Measurements from ENCODE around the gene AUP1. TPM values are rescaled to one million over a fixed set of nuclear protein-coding genes. Genes with fewer than 3 reads are reported as not detected.
A peak's percentile ranks its signal among the peaks of the same experiment; 100 is the strongest.

AUP1 gene
- total and polyA plus RNA-seq, 2 of the 8 experiments (the other 6 are each of a cell fraction or from before 2014, with no cell fraction given) = 83.4 to 121 TPM

DNA sequence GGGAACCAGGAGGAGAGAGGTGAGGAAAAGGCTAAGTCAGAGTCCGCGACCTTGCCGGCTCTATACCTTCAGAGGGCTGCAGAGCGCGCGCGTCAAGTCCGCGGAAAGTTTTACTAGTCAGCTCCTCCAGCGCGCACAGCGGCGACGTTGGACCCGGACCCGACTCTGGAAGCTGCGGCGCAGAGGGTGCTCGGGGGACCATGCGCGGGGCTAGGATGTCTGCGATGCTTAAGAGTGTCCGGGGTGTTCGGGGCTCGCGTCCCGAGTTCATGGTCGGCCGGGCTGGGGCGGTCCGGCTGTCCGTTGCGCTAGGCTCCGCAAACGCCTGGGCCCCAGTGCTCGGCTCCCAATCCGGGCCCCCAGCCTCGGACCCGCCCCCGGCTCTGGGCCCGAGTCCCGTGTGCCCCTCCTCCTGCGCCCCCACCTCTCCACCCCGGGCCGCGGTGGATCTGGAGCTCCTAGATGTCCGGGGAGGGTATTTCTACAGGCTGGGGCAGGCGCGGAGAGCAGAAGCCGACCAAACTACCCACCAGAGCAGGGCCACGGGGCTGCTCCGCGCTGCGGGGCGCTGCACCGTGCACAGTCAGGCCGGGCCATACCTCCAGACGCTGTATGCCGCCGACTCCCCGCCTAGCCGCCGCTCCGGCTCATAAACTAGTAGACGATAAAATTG, 30.1 kb downstream of the AUP1 start, which contains the start of gene LBX2:
TSS of gene LBX2 (minus strand) at position 337 of the 673 bp plus-strand sequence. CDS start at position 271, 66 bp downstream.
- H2AFZ ChIP-seq (ENCODE audit: low read length) = peak within 1 kb of the TSS; percentile 47
- H3K9ac ChIP-seq (replicated peaks in 1 of 4; ENCODE audit: extremely low read depth in 1 of 4, low read depth in 3 of 4, low read length in 3 of 4) = no peak within 1 kb of the TSS
- no peak within 1 kb of the TSS for H3K4ac ChIP-seq (replicated peaks; ENCODE audit: insufficient read length, low read depth, low read length)
- peak within 1 kb of the TSS; percentile 20 to 57 (median 46); a peak in 7 of 8 replicates for H3K4me3 ChIP-seq (ENCODE audit: extremely low read depth in 1 of 4, insufficient read depth in 2 of 4, low read depth in 3 of 4, low read length in 4 of 4)
- H3K36me3 ChIP-seq (ENCODE audit: control insufficient read depth in 2 of 4, insufficient read depth in 4 of 4, low read length in 3 of 4) = no peaks in the 10 kb centered on the region
- TF ChIP-seq NRF1 (IDR thresholded peaks at IDR 0.05; ENCODE audit: low read depth, low read length) (no peak), SUZ12 (IDR thresholded peaks at IDR 0.05; ENCODE audit: low read length) (peak; percentile 75), RNF2 (IDR thresholded peaks at IDR 0.05; ENCODE audit: borderline replicate concordance, low read depth, low read length, missing control alignments, poor library complexity, severe bottlenecking) (peak; percentile 61), EZH2 (IDR thresholded peaks at IDR 0.05; ENCODE audit: low read depth, low read length, severe bottlenecking) (peak; percentile 94), YY1 (IDR thresholded peaks at IDR 0.05; ENCODE audit: low read depth, low read length) (no peak)
- H2BK15ac ChIP-seq (ENCODE audit: low read length) = 0 out of 2 replicates have a peak within 1 kb of the TSS, but pooled peaks have one; percentile 72
- no peaks in the 10 kb centered on the region for H3K79me1 ChIP-seq (ENCODE audit: low read depth, low read length)
- no peak for DNase-seq (ENCODE audit: low read depth in 1 of 2, low spot score in 2 of 2)
- H3K27me3 ChIP-seq (replicated peaks in 1 of 4; ENCODE audit: control insufficient read depth in 3 of 4, extremely low read depth in 1 of 4, insufficient read depth in 3 of 4, low read length in 3 of 4) = peaks cover 82 to 95% (median 94%) of the 10 kb centered on the region in 4 experiments
- H3K14ac ChIP-seq (ENCODE audit: insufficient read length) = no peak within 1 kb of the TSS
- peak within 1 kb of the TSS; percentile 62 for H4K91ac ChIP-seq (replicated peaks; ENCODE audit: insufficient read length, low read length)
- peak within 1 kb of the TSS; percentile 94; the same call in 1 of the 2 replicates for H2BK12ac ChIP-seq (ENCODE audit: low read depth, low read length)
- H3K27ac ChIP-seq (ENCODE audit: low read depth, low read length) = no peak within 1 kb of the TSS
- no peak within 1 kb of the TSS for H2BK5ac ChIP-seq (ENCODE audit: low read depth, low read length)
- H2BK120ac ChIP-seq (replicated peaks; ENCODE audit: low read depth, low read length) = no peak within 1 kb of the TSS
- no peak within 1 kb of the TSS for H2AK5ac ChIP-seq (ENCODE audit: low read depth, low read length)
- peaks cover 0 to 14% of the 10 kb centered on the region in 2 experiments for H4K20me1 ChIP-seq (replicated peaks in 1 of 2; ENCODE audit: control insufficient read depth in 1 of 2, insufficient read depth in 2 of 2, low read length in 2 of 2)
- H3K4me1 ChIP-seq (replicated peaks in 1 of 4; ENCODE audit: control insufficient read depth in 3 of 4, insufficient read depth in 4 of 4, low read length in 3 of 4) = peaks cover 7 to 59% (median 38%) of the 10 kb centered on the region in 4 experiments
- CTCF ChIA-PET (ENCODE audit: partially characterized antibody) = interaction anchor here (0.6 to 5.1 kb wide), 6 partner anchors 10 to 89 kb away, joined by 3 to 24 read pairs (median 13); partner anchors contain the start of genes CCDC142, TLX2 and TTC31
- 4% methylated on average over 55 of the region's 65 CpGs; no CpG with 5 or more reads in 1 of the 2 experiments for WGBS, 2 experiments (ENCODE audit: extremely low coverage in 1 of 2, insufficient coverage in 1 of 2, insufficient read length in 1 of 2, insufficient replicate concordance in 2 of 2, low coverage in 1 of 2, low lambda C conversion rate in 2 of 2, missing lambda C conversion rate in 1 of 2)
- H4K5ac ChIP-seq (ENCODE audit: insufficient read length, low read depth, low read length) = no peak within 1 kb of the TSS
- H3K18ac ChIP-seq (ENCODE audit: extremely low read depth, low read length) = peak within 1 kb of the TSS; percentile 96
- peaks cover 35% of the 10 kb centered on the region; the same call in 1 of the 2 replicates for H3K23me2 ChIP-seq (ENCODE audit: low read depth, low read length)
- POLR2A ChIA-PET (ENCODE audit: partially characterized antibody) = interaction anchor here (0.7 to 9.4 kb wide), 16 partner anchors 10 to 89 kb away, joined by 3 to 73 read pairs (median 4); partner anchors contain the start of genes AUP1, CCDC142, HTRA2 and MRPL53
- FAIRE-seq = no peak
- H3K79me2 ChIP-seq (ENCODE audit: control insufficient read depth in 1 of 2, insufficient read depth in 2 of 2, low read length in 2 of 2) = no peaks in the 10 kb centered on the region
- peak within 1 kb of the TSS; percentile 90 for H4K8ac ChIP-seq (ENCODE audit: extremely low read depth, insufficient read depth, low read length)
- no peaks in the 10 kb centered on the region for H3K9me3 ChIP-seq (ENCODE audit: insufficient read depth in 2 of 2, low read depth in 1 of 2, low read length in 1 of 2)
- H3K4me2 ChIP-seq (ENCODE audit: insufficient read depth in 1 of 2, low read depth in 2 of 2, low read length in 2 of 2) = peak within 1 kb of the TSS; percentile 78 to 97
- no peak within 1 kb of the TSS for H3K23ac ChIP-seq (ENCODE audit: insufficient read length)
- H2BK20ac ChIP-seq (ENCODE audit: low read length) = peak within 1 kb of the TSS; percentile 48
- no peak within 1 kb of the TSS for H3K56ac ChIP-seq (replicated peaks; ENCODE audit: insufficient read length, low read depth, low read length)
